SK-N-SH (cell line): ENCODE data around the gene AFAP1. TPM values are rescaled to one million over a fixed set of nuclear protein-coding genes. Genes with fewer than 3 reads are reported as not detected.

Experiments used
- CTCF ChIA-PET: fragments of 300-600, 350-600 bp; formaldehyde crosslinking; extraction: SDS; loops from one replicate; lab custom pipeline; 2021; lab: Yijun Ruan, JAX
- POLR2A ChIA-PET: fragments of 350-600 bp; sonication (Branson Sonifier 250); formaldehyde crosslinking; extraction: SDS; loops from one replicate; lab custom pipeline; 2020; ENCODE audit warnings: antibody characterized with exemption, inconsistent platforms; lab: Yijun Ruan, JAX
- DNase-seq: peaks from one replicate; pipeline ENCODE4 v3.0.0; 2012
- H2AFZ ChIP-seq: fragments of 200-600 bp; sonication (generic); 2 replicates; pipeline ENCODE4 v1.8.1; 2016; ENCODE audit warnings: antibody characterized with exemption, mild to moderate bottlenecking, low read depth
- H3F3A ChIP-seq: fragments of 200-600 bp; sonication (generic); replicated peaks from 2 replicates; pipeline ENCODE3; 2016; ENCODE audit warnings: antibody characterized with exemption, mild to moderate bottlenecking; ENCODE audit not compliant: insufficient read depth
- H3K27ac ChIP-seq, 2 experiments: fragments of 200-500 bp in 1 of 2; fragments of 200-600 bp in 1 of 2; sonication (Bioruptor generic) in 1 of 2; sonication (generic), shearing (Covaris generic) in 1 of 2; 2 replicates each; pipeline versions ENCODE4 v1.5.1 to v1.6.1; 2014 to 2016; ENCODE audit warnings: low read depth in 2 of 2, inconsistent platforms in 1 of 2, low read length in 1 of 2, mild to moderate bottlenecking in 1 of 2, mixed read lengths in 1 of 2
- H3K27me3 ChIP-seq: fragments of 200-600 bp; sonication (generic), shearing (Covaris generic); 2 replicates; pipeline ENCODE4 v1.6.1; 2016; ENCODE audit warnings: mixed run types; ENCODE audit not compliant: insufficient read depth
- H3K36me3 ChIP-seq, 2 experiments: fragments of 200-500 bp in 1 of 2; fragments of 200-600 bp in 1 of 2; sonication (Bioruptor generic) in 1 of 2; sonication (generic) in 1 of 2; replicated peaks in 1 of 2; 2 replicates each; pipeline versions ENCODE3 to v1.5.1; 2014 to 2016; ENCODE audit warnings: low read length in 1 of 2, mild to moderate bottlenecking in 1 of 2; ENCODE audit not compliant: insufficient read depth in 2 of 2, control insufficient read depth in 1 of 2
- H3K4me1 ChIP-seq, 2 experiments: fragments of 200-500 bp in 1 of 2; fragments of 200-600 bp in 1 of 2; sonication (Bioruptor generic) in 1 of 2; sonication (generic), shearing (Covaris generic) in 1 of 2; 2 replicates each; pipeline versions ENCODE4 v1.5.1 to v1.6.1; 2014 to 2016; ENCODE audit warnings: low read depth in 1 of 2, low read length in 1 of 2, mixed run types in 1 of 2; ENCODE audit not compliant: insufficient read depth in 2 of 2, control insufficient read depth in 1 of 2
- H3K4me2 ChIP-seq: fragments of 200-600 bp; sonication (generic), shearing (Covaris generic); 2 replicates; pipeline ENCODE4 v1.6.1; 2017; ENCODE audit warnings: mixed run types
- H3K4me3 ChIP-seq, 2 experiments: fragments of 200-500 bp in 1 of 2; fragments of 200-600 bp in 1 of 2; sonication (Bioruptor generic) in 1 of 2; sonication (generic), shearing (Covaris generic) in 1 of 2; 2 replicates each; pipeline versions ENCODE4 v1.5.1 to v1.8.1; 2014 to 2016; ENCODE audit warnings: low read depth in 2 of 2, inconsistent platforms in 1 of 2, low read length in 1 of 2, mild to moderate bottlenecking in 1 of 2, mixed read lengths in 1 of 2, moderate library complexity in 1 of 2
- H3K79me2 ChIP-seq: fragments of 200-600 bp; sonication (generic); 2 replicates; pipeline ENCODE4 v1.8.1; 2017; ENCODE audit warnings: mild to moderate bottlenecking; ENCODE audit not compliant: insufficient read depth
- H3K9ac ChIP-seq: fragments of 200-600 bp; sonication (generic); 2 replicates; pipeline ENCODE4 v1.6.1; 2017; ENCODE audit warnings: mixed run types
- H3K9me2 ChIP-seq: fragments of 200-600 bp; sonication (generic); 2 replicates; pipeline ENCODE4 v1.6.1; 2017; ENCODE audit warnings: mixed run types
- H3K9me3 ChIP-seq: fragments of 200-600 bp; sonication (generic); 2 replicates; pipeline ENCODE4 v1.6.1; 2017; ENCODE audit warnings: mixed run types, mild to moderate bottlenecking, moderate library complexity
- H4K20me1 ChIP-seq: fragments of 200-600 bp; sonication (generic); 2 replicates; pipeline ENCODE4 v1.6.1; 2017; ENCODE audit warnings: mild to moderate bottlenecking, mixed run types; ENCODE audit not compliant: insufficient read depth
- EP300 ChIP-seq, 2 experiments: IDR thresholded peaks; 2 replicates each; pipeline versions ENCODE4 v1.4.0 to v1.6.1; 2012; ENCODE audit warnings: borderline replicate concordance in 1 of 2, low read depth in 1 of 2, low read length in 1 of 2
- EZH2phosphoT487 ChIP-seq: fragments of 200-600 bp; sonication (generic); IDR thresholded peaks from 2 replicates; pipeline ENCODE4 v1.6.1; 2017; ENCODE audit warnings: low read depth, mixed run types, mild to moderate bottlenecking, antibody characterized with exemption, moderate library complexity, borderline replicate concordance
- GATA2 ChIP-seq: sonication (generic); formaldehyde crosslinking; IDR thresholded peaks from 2 replicates; pipeline ENCODE4 v1.5.0; 2020; ENCODE audit warnings: mild to moderate bottlenecking, missing genetic modification reagents
- IRF3 ChIP-seq: fragments of 150-350 bp; IDR thresholded peaks from 2 replicates; pipeline ENCODE4 v1.6.1; 2016; ENCODE audit warnings: mild to moderate bottlenecking, low read depth, low read length
- JUND ChIP-seq: IDR thresholded peaks from 2 replicates; pipeline ENCODE4 v1.4.0; 2012
- MEF2A ChIP-seq: IDR thresholded peaks from 2 replicates; pipeline ENCODE4 v1.4.0; 2012; ENCODE audit warnings: low read depth, borderline replicate concordance
- NFIC ChIP-seq: IDR thresholded peaks from 2 replicates; pipeline ENCODE4 v1.4.0; 2012; ENCODE audit warnings: borderline replicate concordance
- RAD21 ChIP-seq: IDR thresholded peaks from 2 replicates; pipeline ENCODE4 v1.6.1; 2012; ENCODE audit warnings: mild to moderate bottlenecking, low read length
- REST ChIP-seq: IDR thresholded peaks from 2 replicates; pipeline ENCODE4 v1.6.1; 2012; ENCODE audit warnings: mild to moderate bottlenecking, low read depth, low read length, moderate library complexity
- RFX5 ChIP-seq: IDR thresholded peaks from 2 replicates; pipeline ENCODE4 v1.6.1; 2012; ENCODE audit warnings: mild to moderate bottlenecking, improper control_type of control experiment, low read length
- SIN3A ChIP-seq: IDR thresholded peaks from 2 replicates; pipeline ENCODE4 v1.6.1; 2012; ENCODE audit warnings: low read depth, mild to moderate bottlenecking, low read length, moderate library complexity, borderline replicate concordance
- TAF1 ChIP-seq: IDR thresholded peaks from 2 replicates; pipeline ENCODE4 v1.6.1; 2012; ENCODE audit warnings: low read depth, mild to moderate bottlenecking, low read length, moderate library complexity, borderline replicate concordance
- TEAD4 ChIP-seq: IDR thresholded peaks from 2 replicates; pipeline ENCODE4 v1.4.0; 2012; ENCODE audit warnings: mild to moderate bottlenecking, borderline replicate concordance; ENCODE audit not compliant: insufficient read depth
- USF1 ChIP-seq: IDR thresholded peaks from 2 replicates; pipeline ENCODE4 v1.4.0; 2012; ENCODE audit warnings: low read depth, borderline replicate concordance
- YY1 ChIP-seq: IDR thresholded peaks from 2 replicates; pipeline ENCODE4 v1.4.0; 2012; ENCODE audit warnings: low read depth, mild to moderate bottlenecking
- WGBS: methylation state at CpG from one replicate; pipeline ENCODE4 v1.1.6; 2017; ENCODE audit warnings: low lambda C conversion rate; 5-methylcytosine and 5-hydroxymethylcytosine counted together
- polyA plus RNA-seq, 3 experiments: library from polyadenylated mRNA; depleted of rRNA; stranded (reverse); fragments of >200 nt; gene quantifications; 2 replicates each; pipeline ENCODE4 v1.2.3, GENCODE V29; 2012

Gene AFAP1
- polyA plus RNA-seq, 1 of the 3 experiments (the other 2 are of a cell fraction) = 67.9 TPM

- H3F3A ChIP-seq = peaks cover 37% of the 10 kb centered on the region
- CTCF ChIA-PET = no interaction called here
- no peak overlapping the region for H2AFZ ChIP-seq
- H3K79me2 ChIP-seq = peaks cover 2% of the 10 kb centered on the region; the same call in 1 of the 2 replicates
- H4K20me1 ChIP-seq = no peaks in the 10 kb centered on the region
- no peaks in the 10 kb centered on the region for H3K27me3 ChIP-seq
- H3K4me2 ChIP-seq = no peak overlapping the region
- no peaks in the 10 kb centered on the region for H3K9me3 ChIP-seq
- no peak overlapping the region for H3K27ac ChIP-seq
- no peak overlapping the region for H3K9ac ChIP-seq
- TF ChIP-seq RAD21 = no peak
- no peak for TF ChIP-seq GATA2
- no peak for TF ChIP-seq EP300 (IDR thresholded peaks at IDR 0.05; ENCODE audit: borderline replicate concordance in 1 of 2, low read depth in 1 of 2, low read length in 1 of 2)
- TF ChIP-seq, all 33 proteins: peak for 0
- Histone ChIP-seq H3K9me2 (no peaks in the 10 kb centered on the region), H3K4me3 (no peak overlapping the region), H3K36me3 (no peaks in the 10 kb centered on the region), H3K4me1 (peaks cover 21 to 42% of the 10 kb centered on the region in 2 experiments; a peak in 3 of 4 replicates)
- DNase-seq = no peak
- POLR2A ChIA-PET = no interaction called here
- 80% methylated on average over 19 of the region's 23 CpGs for WGBS
Observed at GRCh38 chr4:7964890-7965662, 25.4 kb upstream of the AFAP1 start.

- no peak for DNase-seq
- Histone ChIP-seq H3K27ac (no peak overlapping the region), H3K27me3 (no peaks in the 10 kb centered on the region), H4K20me1 (no peaks in the 10 kb centered on the region), H3K9ac (no peak overlapping the region), H3K9me2 (no peaks in the 10 kb centered on the region), H3K4me3 (no peak overlapping the region), H3K4me2 (no peak overlapping the region), H3K9me3 (no peaks in the 10 kb centered on the region), H3K36me3 (no peaks in the 10 kb centered on the region), H3K4me1 (peaks cover 18 to 42% of the 10 kb centered on the region in 2 experiments; a peak in 3 of 4 replicates), H3K79me2 (peaks cover 2% of the 10 kb centered on the region; the same call in 1 of the 2 replicates), H2AFZ (no peak overlapping the region), H3F3A (peaks cover 36% of the 10 kb centered on the region)
- CTCF ChIA-PET = no interaction called here
- POLR2A ChIA-PET = no interaction called here
- TF ChIP-seq RFX5 (no peak), RAD21 (0 out of 2 replicates have a peak, but pooled peaks have one; percentile 7), SIN3A (no peak)
- 86% methylated on average over 5 of the region's 5 CpGs for WGBS
Observed at GRCh38 chr4:7964459-7964858, 24.8 kb upstream of the AFAP1 start.

- no peaks in the 10 kb centered on the region for H3K27me3 ChIP-seq
- no peak overlapping the region for H3K9ac ChIP-seq
- H3K4me3 ChIP-seq = no peak overlapping the region
- peaks cover 2% of the 10 kb centered on the region; the same call in 1 of the 2 replicates for H3K79me2 ChIP-seq
- DNase-seq = no peak
- H3F3A ChIP-seq = peaks cover 28% of the 10 kb centered on the region
- no peak overlapping the region for H3K4me2 ChIP-seq
- H3K36me3 ChIP-seq = no peaks in the 10 kb centered on the region
- H4K20me1 ChIP-seq = no peaks in the 10 kb centered on the region
- H3K27ac ChIP-seq = no peak overlapping the region
- 96% methylated on average over 11 of the region's 12 CpGs for WGBS
- peaks cover 18 to 36% of the 10 kb centered on the region in 2 experiments; a peak in 3 of 4 replicates for H3K4me1 ChIP-seq
- H2AFZ ChIP-seq = no peak overlapping the region
- no peaks in the 10 kb centered on the region for H3K9me3 ChIP-seq
- H3K9me2 ChIP-seq = no peaks in the 10 kb centered on the region
- CTCF ChIA-PET = interaction anchor here (0.8 kb wide), 1 partner anchor 162 kb away, joined by 3 read pairs; no protein-coding TSS in a partner anchor
- POLR2A ChIA-PET = no interaction called here
- TF ChIP-seq TAF1 (no peak), JUND (no peak), MEF2A (no peak), NFIC (no peak), GATA2 (no peak), EZH2phosphoT487 (no peak), IRF3 (no peak), EP300 (IDR thresholded peaks at IDR 0.05; ENCODE audit: borderline replicate concordance in 1 of 2, low read depth in 1 of 2, low read length in 1 of 2) (no peak), YY1 (no peak), TEAD4 (no peak), REST (no peak), USF1 (no peak)
Observed at GRCh38 chr4:7963691-7964090, 24.0 kb upstream of the AFAP1 start.
